D721Med (cell line): ENCODE data around the gene TMPRSS4.

Experiments used
- DNase-seq: peaks from one replicate; pipeline ENCODE4 v3.0.0; 2011; ENCODE audit warnings: low spot score; ENCODE audit not compliant: insufficient read length
- FAIRE-seq: peaks from 2 replicates; lab custom pipeline; 2011; peaks lifted over from hg19 to GRCh38; lab: Jason Lieb, UNC
- CTCF ChIP-seq: IDR thresholded peaks from 2 replicates; pipeline ENCODE4 v1.5.1; 2012; ENCODE audit warnings: mild to moderate bottlenecking, control low read depth; ENCODE audit not compliant: insufficient read depth; ENCODE audit errors: missing control alignments

Gene TMPRSS4

DNA sequence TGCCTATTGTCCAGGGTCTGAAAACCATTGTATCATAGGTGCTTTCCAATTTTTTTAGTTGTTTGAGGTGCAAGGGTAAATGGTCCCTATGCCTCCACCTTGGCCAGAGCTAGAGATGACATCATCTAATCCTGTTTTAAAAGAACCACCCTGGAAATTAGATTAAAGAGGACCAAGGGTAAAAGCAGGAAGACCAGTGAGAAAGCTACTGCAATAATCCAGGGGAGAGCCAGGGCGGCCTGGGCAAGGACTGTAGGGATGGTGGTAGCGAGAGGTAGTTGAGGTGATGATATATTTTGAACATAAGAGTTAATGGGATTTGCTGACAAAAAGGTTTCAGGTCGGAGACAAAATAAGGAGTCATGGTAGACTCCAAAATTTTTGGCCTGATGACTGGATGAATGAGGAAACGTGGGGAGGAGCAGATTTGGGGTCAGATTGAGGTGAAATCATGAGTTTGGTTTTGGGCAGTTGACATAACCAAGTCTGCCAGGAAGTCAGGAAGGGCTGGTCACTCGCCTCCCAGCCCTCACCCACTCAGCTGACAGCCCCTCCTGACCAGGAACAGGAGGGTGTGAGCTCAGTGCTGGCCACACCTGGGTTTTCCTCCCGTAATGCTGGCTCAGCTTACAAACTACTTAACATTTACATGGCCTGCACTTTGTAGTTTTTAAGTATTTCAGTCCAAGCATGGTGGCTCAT lies 52.7 kb downstream of the TMPRSS4 start:
- DNase-seq (no peak), FAIRE-seq (no peak)
- no peak for TF ChIP-seq CTCF

DNA sequence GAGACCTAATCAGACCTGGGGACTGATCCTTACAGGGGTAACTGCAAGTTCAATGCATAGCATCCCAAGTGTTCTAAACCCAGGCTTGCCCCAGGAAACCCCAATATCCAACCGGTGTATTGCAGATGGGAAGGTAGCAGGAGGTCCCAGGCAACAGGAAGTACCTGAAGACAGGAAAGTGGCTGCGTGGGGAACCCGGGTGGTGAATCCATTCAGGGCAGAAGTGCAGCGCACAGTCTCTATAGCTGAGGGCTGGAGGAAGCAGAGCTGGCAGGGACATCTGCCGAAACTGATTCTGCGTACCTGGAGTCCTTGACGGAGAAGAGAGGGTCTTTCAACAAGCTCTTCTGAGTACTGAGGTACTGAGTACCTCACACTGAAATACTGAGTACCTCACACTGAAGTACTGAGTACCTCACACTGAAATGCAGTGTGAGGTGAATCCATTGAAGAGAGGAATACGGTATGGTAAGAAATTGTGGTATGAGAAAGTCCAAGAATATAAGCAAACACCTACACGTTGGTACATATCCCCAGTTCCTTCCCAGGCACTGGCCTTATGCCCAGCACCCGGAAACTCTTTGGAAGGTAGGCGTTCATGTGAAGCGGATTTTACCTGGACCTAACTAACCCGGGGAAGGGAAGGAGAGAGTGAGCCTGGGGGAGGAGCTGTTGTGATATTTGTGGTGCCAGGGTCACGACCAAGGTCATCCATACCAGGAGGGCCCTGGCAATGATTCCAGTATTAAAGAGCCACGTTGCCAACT lies 55.7 kb downstream of the TMPRSS4 start:
- TF ChIP-seq CTCF, result no peak
- FAIRE-seq, result no peak
- no peak for DNase-seq

GRCh38 chr11:118133816-118134215 lies 56.9 kb downstream of the TMPRSS4 start:
- DNase-seq, result no peak
- TF ChIP-seq CTCF, result no peak
- no peak for FAIRE-seq

DNA sequence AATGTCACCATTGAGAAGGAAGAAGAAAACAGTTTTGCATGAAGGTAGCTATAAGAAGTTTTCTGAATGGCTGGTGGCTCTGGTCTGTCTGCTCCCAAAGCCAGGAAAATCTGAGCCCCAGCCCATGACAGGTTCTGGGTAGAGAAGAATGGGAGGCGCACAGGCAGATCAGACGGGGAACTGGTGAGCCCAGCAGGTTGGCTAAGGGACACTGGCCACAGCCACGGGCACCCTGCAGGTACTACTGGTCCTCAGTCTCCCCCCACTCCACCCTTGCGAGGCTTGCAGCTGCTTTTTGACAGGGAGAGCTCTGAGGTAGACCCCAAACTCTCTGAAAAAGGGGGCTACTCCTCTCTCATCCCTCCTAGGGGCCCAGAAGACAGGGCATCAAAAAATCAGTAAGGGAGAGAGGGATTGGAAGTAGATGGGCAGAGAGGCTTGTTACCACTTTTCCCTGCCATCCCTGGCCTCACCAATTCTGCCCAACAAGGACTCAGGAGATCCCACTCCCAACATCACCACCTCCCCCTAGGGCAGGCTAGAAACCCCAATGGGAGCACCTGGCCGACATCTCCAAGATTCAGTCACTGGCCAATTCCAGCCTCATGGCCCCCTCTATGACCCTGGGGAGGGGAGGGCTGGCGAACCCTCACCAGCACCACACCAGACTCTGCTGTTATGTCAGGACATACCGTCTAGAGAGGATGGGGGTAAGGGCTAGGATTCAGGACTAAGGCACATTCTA lies 58.3 kb downstream of the TMPRSS4 start:
- FAIRE-seq (no peak), DNase-seq (no peak)
- no peak for TF ChIP-seq CTCF

DNA sequence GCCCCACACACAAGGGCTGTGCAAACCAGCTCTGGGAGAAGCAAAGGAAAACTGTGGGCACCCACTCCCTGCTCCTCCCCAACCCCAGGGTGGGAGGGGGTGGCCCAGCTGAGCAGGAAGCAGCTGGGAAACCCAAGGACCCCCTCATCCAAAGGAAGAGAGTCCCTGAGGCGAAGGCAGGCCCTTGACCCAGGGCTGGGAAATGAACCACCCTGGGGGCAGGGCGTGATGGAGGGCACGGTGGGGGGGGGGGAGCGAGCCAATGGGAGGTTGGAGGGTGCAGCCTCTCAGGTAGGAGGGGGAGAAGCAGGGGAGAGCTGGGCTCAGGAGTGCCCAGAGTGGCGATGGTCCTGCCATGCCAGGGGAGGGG lies 58.9 kb downstream of the TMPRSS4 start:
- FAIRE-seq, result no peak
- no peak for TF ChIP-seq CTCF
- DNase-seq, result no peak

GRCh38 chr11:118136341-118136740 lies 59.5 kb downstream of the TMPRSS4 start:
- FAIRE-seq (no peak), DNase-seq (no peak)
- TF ChIP-seq CTCF, result no peak
